Suprapubic skin (tissue), 4 donors: ENCODE data around the gene TULP4.

Experiments used
- POLR2A ChIP-seq, 2 donors: fragments of 450-650 bp; IDR thresholded peaks; one replicate each; pipeline ENCODE4 v1.6.1; 2017; ENCODE audit warnings: antibody characterized with exemption in 2 of 2, mild to moderate bottlenecking in 2 of 2, moderate library complexity in 2 of 2
- POLR2AphosphoS5 ChIP-seq, 3 donors: sonication (generic); formaldehyde crosslinking; IDR thresholded peaks; one replicate each; pipeline ENCODE4 v1.6.1; 2017; ENCODE audit warnings: antibody characterized with exemption in 3 of 3
- TF ChIP-seq, protein P1 (sequence below), 2 donors: fragments of 200-600 bp in 1 of 2; fragments of 450-650 bp in 1 of 2; sonication (generic) in 1 of 2; IDR thresholded peaks; one replicate each; pipeline ENCODE4 v1.5.1; 2016 to 2019; ENCODE audit warnings: antibody characterized with exemption in 2 of 2, mild to moderate bottlenecking in 1 of 2, moderate library complexity in 1 of 2

DNA sequence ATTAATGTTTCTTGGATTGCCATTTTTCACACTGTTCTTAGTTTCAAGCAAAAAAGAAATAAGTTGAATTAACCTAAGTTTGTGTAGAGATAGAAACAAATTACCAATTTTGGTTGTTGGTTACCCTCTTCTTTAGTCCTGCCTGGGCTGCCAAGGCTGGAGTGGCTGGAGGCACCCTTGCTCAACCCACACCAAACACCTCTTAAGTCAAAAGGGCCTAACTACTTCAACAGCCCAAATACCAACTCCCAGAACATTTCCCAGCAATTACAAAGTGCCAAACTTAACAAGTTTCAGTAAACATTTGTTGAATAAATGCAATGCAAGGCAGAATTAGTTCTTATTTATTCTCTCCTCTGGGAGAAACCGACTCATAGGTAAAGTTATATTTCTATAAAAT, 209.5 kb downstream of the TULP4 start:
- TF ChIP-seq POLR2A (IDR thresholded peaks at IDR 0.05) (no peak), POLR2AphosphoS5 (IDR thresholded peaks at IDR 0.05) (no peak)
- TF ChIP-seq, protein P1, sequence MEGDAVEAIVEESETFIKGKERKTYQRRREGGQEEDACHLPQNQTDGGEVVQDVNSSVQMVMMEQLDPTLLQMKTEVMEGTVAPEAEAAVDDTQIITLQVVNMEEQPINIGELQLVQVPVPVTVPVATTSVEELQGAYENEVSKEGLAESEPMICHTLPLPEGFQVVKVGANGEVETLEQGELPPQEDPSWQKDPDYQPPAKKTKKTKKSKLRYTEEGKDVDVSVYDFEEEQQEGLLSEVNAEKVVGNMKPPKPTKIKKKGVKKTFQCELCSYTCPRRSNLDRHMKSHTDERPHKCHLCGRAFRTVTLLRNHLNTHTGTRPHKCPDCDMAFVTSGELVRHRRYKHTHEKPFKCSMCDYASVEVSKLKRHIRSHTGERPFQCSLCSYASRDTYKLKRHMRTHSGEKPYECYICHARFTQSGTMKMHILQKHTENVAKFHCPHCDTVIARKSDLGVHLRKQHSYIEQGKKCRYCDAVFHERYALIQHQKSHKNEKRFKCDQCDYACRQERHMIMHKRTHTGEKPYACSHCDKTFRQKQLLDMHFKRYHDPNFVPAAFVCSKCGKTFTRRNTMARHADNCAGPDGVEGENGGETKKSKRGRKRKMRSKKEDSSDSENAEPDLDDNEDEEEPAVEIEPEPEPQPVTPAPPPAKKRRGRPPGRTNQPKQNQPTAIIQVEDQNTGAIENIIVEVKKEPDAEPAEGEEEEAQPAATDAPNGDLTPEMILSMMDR (IDR thresholded peaks at IDR 0.05) = no peak
